ENCODE data around the gene KHSRP.

- TF ChIP-seq ZNF274 (IDR thresholded peaks at IDR 0.05; ENCODE audit: low read depth, low read length) (no peak), YY1 (IDR thresholded peaks at IDR 0.05; ENCODE audit: insufficient read depth, insufficient read length) (no peak), SUZ12 (IDR thresholded peaks at IDR 0.05; ENCODE audit: extremely low read depth, insufficient read depth, insufficient read length) (no peak)
These were observed 45.6 kb upstream of the KHSRP start for GRCh38 chr19:6470173-6470572.

Data from NT2/D1 (cell line).